PC-9 (cell line): Measurements from ENCODE around the gene MECP2. TPM values are rescaled to one million over a fixed set of nuclear protein-coding genes. Genes with fewer than 3 reads are reported as not detected.

Experiments used
- BruUV-seq: library from RNA; stranded (reverse); fragments of 400-500 nt; replicated peaks from 2 replicates; lab custom pipeline; 2021; lab: Mats Ljungman, UMichigan
- CTCF ChIA-PET: fragments of 300-600 bp; sonication (Branson Sonifier 250); formaldehyde crosslinking; loops from one replicate; lab custom pipeline; 2022; ENCODE audit warnings: antibody characterized with exemption; lab: Charles Lee
- POLR2A ChIA-PET: fragments of 300-600 bp; sonication (Branson Sonifier 250); formaldehyde crosslinking; loops from one replicate; lab custom pipeline; 2022; ENCODE audit warnings: antibody characterized with exemption; ENCODE audit not compliant: unreplicated experiment; lab: Charles Lee
- DNase-seq, 2 experiments: peaks; one replicate each; pipeline versions ENCODE4 v3.0.0 to v3.0.0-alpha.2; 2015 to 2022; ENCODE audit warnings: mixed read lengths in 1 of 2
- H2AFZ ChIP-seq: fragments of 200-600 bp; sonication (generic); 2 replicates; pipeline ENCODE4 v1.8.1; 2017; ENCODE audit warnings: antibody characterized with exemption
- H3F3A ChIP-seq: fragments of 200-600 bp; sonication (generic); 2 replicates; pipeline ENCODE4 v1.8.1; 2017; ENCODE audit warnings: antibody characterized with exemption, mild to moderate bottlenecking, low read depth; ENCODE audit not compliant: insufficient read depth
- H3K27ac ChIP-seq: fragments of 200-600 bp; sonication (generic); 2 replicates; pipeline ENCODE4 v1.6.1; 2016; ENCODE audit warnings: mixed run types
- H3K27me3 ChIP-seq: fragments of 200-600 bp; sonication (generic); 2 replicates; pipeline ENCODE4 v1.6.1; 2016; ENCODE audit warnings: low read depth, mixed run types; ENCODE audit not compliant: insufficient read depth
- H3K36me3 ChIP-seq: fragments of 200-600 bp; sonication (generic); 2 replicates; pipeline ENCODE4 v1.6.1; 2016; ENCODE audit warnings: low read depth, mixed run types
- H3K4me1 ChIP-seq: fragments of 200-600 bp; sonication (generic); replicated peaks from 2 replicates; pipeline ENCODE4 v1.6.1; 2016; ENCODE audit warnings: mixed run types; ENCODE audit not compliant: insufficient read depth
- H3K4me2 ChIP-seq: fragments of 200-600 bp; sonication (generic); 2 replicates; pipeline ENCODE4 v1.6.1; 2017; ENCODE audit warnings: mixed run types
- H3K4me3 ChIP-seq: fragments of 200-600 bp; sonication (generic); 2 replicates; pipeline ENCODE4 v1.6.1; 2016; ENCODE audit warnings: mixed run types
- H3K79me2 ChIP-seq: fragments of 200-600 bp; sonication (generic); 2 replicates; pipeline ENCODE4 v1.6.1; 2017; ENCODE audit warnings: low read depth, mixed run types
- H3K9me2 ChIP-seq: fragments of 200-600 bp; sonication (generic); 2 replicates; pipeline ENCODE4 v1.8.1; 2017; ENCODE audit warnings: mild to moderate bottlenecking; ENCODE audit not compliant: insufficient read depth
- H3K9me3 ChIP-seq: fragments of 200-600 bp; sonication (generic); 2 replicates; pipeline ENCODE4 v1.8.1; 2016; ENCODE audit warnings: low read depth; ENCODE audit not compliant: insufficient read depth
- H4K20me1 ChIP-seq: fragments of 200-600 bp; sonication (generic); 2 replicates; pipeline ENCODE4 v1.8.1; 2017; ENCODE audit not compliant: insufficient read depth
- EZH2 ChIP-seq: fragments of 200-600 bp; sonication (generic); IDR thresholded peaks from 2 replicates; pipeline ENCODE4 v1.8.0; 2017; ENCODE audit warnings: antibody characterized with exemption, low read depth
- intact Hi-C: fragments of 100-400 bp; cut with micrococcal nuclease; formaldehyde crosslinking; loops from one replicate; pipeline ENCODE4 v1.10.0; 2022; ENCODE audit not compliant: unreplicated experiment
- total RNA-seq: library from RNA; stranded (reverse); gene quantifications from 2 replicates; pipeline ENCODE4 v1.2.3, GENCODE V29; 2021
- TF ChIP-seq, protein P1 (sequence below): fragments of 200-600 bp; sonication (generic); conservative IDR thresholded peaks from 2 replicates; pipeline ENCODE4 v1.6.1; 2017; ENCODE audit warnings: mixed run types, antibody characterized with exemption, mild to moderate bottlenecking, moderate library complexity

MECP2 gene
- total RNA-seq, 1 experiment from 2014 or later, result 85.6 TPM

DNA sequence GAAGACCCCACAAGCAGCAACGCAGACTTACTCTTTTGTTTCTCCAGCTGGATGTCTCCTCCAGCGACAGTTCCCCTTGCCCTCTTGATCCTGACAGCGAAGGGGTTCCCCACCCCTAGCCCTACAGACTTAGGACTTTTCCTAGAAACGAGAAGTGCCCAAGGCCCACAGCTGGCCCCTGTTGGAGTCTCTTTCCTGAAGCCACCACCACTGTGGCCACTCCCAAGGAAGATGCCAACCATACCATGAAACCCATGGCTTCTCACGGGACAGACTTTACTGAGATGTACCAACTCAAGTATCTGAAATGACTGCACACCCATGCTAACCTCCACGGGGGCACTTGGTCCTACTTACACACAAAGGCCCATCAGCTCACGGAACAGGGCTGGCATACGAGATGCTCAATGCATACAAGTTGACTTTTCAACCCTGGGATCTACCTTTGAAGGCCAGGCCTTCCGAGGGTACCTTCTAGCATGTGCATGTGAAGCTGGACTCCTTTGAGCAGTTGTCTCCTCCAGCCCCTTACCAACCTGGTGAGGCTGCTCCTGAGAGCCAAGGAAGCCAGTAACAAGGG is 76.9 kb downstream of the MECP2 start:
- DNase-seq, result peak in 1 of 2 experiments; percentile 23
- Histone ChIP-seq H3K4me2 (peak overlapping the region; percentile 92), H3K4me3 (peak overlapping the region; percentile 68), H3K27me3 (no peaks in the 10 kb centered on the region), H4K20me1 (no peaks in the 10 kb centered on the region), H2AFZ (no peak overlapping the region), H3K79me2 (peaks cover 29% of the 10 kb centered on the region), H3K4me1 (peaks cover 8% of the 10 kb centered on the region; the same call in 1 of the 2 replicates), H3K9me3 (no peaks in the 10 kb centered on the region), H3K36me3 (no peaks in the 10 kb centered on the region), H3K9me2 (no peaks in the 10 kb centered on the region), H3F3A (peaks cover 5% of the 10 kb centered on the region; the same call in 1 of the 2 replicates), H3K27ac (peak overlapping the region; percentile 73)
- CTCF ChIA-PET, result no interaction called here
- TF ChIP-seq, protein P1, sequence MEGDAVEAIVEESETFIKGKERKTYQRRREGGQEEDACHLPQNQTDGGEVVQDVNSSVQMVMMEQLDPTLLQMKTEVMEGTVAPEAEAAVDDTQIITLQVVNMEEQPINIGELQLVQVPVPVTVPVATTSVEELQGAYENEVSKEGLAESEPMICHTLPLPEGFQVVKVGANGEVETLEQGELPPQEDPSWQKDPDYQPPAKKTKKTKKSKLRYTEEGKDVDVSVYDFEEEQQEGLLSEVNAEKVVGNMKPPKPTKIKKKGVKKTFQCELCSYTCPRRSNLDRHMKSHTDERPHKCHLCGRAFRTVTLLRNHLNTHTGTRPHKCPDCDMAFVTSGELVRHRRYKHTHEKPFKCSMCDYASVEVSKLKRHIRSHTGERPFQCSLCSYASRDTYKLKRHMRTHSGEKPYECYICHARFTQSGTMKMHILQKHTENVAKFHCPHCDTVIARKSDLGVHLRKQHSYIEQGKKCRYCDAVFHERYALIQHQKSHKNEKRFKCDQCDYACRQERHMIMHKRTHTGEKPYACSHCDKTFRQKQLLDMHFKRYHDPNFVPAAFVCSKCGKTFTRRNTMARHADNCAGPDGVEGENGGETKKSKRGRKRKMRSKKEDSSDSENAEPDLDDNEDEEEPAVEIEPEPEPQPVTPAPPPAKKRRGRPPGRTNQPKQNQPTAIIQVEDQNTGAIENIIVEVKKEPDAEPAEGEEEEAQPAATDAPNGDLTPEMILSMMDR, result no peak
- TF ChIP-seq EZH2, result no peak
- POLR2A ChIA-PET, result interaction anchor here (0.6 to 0.7 kb wide), 2 partner anchors 17 to 742 kb away, joined by 3 to 7 read pairs; partner anchors contain the start of gene DKC1
- BruUV-seq, result TSS peak; percentile 94
- intact Hi-C loops, result loop anchor here (2.0 kb wide), 1 partner anchor 76 kb away; the partner anchor contains the start of gene MECP2

DNA sequence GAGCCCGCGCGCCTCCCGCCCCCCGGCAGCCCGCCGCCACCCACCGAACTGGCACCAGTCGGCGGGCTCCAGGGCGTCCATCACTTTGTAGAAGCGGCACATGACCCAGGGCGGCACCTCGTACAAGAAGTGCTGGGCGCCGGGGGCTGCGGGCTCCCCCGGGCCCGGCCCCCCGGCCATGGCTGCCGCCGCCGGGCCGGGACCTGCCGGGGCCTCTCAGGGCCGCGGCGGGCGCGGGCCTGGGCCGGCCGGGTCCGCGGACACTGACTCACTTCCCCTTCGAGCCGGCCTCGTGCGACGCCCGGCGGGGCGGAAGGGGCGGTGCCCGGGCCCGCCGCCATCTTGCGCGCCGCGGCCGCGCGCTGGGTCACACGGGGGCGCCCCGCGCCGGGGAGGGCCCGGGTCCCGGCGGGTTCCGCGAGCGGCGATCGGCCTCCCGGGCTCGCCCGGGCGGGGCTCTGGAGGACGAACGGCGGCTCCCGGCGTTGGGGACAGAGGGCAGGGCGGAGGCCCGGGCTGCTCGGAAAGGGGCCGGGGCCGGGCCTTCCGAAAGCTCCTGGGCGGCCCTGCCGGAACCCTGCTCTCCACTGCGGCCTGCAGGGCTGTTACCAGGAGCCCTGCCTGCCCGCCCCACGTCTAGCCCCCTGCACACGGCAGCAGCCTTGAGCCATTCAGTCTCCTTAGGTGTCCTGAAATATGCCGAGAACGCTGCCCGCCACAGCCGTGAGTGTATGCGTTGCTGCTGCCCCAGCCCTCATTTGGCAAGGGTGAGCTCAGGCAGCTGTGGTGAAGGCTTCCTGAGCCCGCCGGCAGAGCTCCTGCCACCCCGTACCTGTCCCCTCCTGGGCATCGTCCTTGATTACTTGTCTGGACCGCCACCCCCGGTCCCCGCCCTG is 77.6 kb downstream of the MECP2 start, which contains the start of gene IRAK1:
TSS of gene IRAK1 (minus strand) at position 270 of the 896 bp plus-strand sequence. CDS start at position 180, 90 bp downstream.
- Histone ChIP-seq H3K9me3 (no peaks in the 10 kb centered on the region), H3K27me3 (no peaks in the 10 kb centered on the region), H3K9me2 (no peaks in the 10 kb centered on the region), H3K27ac (peak within 1 kb of the TSS; percentile 73), H3F3A (peaks cover 5% of the 10 kb centered on the region; the same call in 1 of the 2 replicates), H2AFZ (0 out of 2 replicates have a peak within 1 kb of the TSS, but pooled peaks have one; percentile 76), H3K36me3 (no peaks in the 10 kb centered on the region), H3K4me1 (peaks cover 8% of the 10 kb centered on the region; the same call in 1 of the 2 replicates), H3K4me2 (peak within 1 kb of the TSS; percentile 92), H4K20me1 (no peaks in the 10 kb centered on the region), H3K4me3 (peak within 1 kb of the TSS; percentile 78), H3K79me2 (peaks cover 29% of the 10 kb centered on the region)
- ChIA-PET POLR2A (interaction anchor here (0.6 to 0.7 kb wide), 2 partner anchors 16 to 743 kb away, joined by 3 to 7 read pairs; partner anchors contain the start of gene DKC1), CTCF (no interaction called here)
- DNase-seq, result peak; percentile 42 to 75
- TF ChIP-seq, protein P1, result no peak
- intact Hi-C loops, result loop anchor here (2.0 kb wide), 1 partner anchor 77 kb away; the partner anchor contains the start of gene MECP2
- no TSS peak for BruUV-seq

DNA sequence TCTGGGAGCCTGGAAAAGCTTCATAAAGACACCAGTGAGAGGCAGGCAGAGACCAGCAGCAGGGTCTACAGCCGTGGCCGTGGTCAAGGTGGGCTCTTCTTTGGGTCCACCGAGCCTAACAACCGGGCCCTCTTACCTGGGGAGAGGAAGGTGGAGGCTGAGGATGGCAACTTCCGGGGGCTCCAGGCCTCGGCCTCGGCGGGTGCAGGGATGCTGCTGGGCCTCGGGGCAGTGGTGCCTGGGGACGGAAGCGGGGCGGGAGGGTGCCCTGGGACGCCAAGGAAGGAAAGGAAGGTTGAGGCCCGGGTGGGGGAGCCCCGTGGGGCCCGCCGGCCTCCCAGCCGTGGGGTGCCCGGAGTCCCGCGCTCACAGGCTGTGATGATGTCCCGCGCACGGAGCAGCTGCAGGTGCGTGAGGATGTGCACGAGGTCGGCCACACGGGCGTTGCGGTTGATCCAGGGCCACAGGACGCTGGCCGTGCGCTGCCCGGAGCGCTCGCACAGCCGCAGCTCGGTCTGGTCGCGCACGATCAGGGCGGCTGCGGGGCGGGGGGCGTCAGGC is 78.4 kb downstream of the MECP2 start:
- Histone ChIP-seq H3K4me3 (peak overlapping the region; percentile 78), H3K27ac (peak overlapping the region; percentile 19; the same call in 1 of the 2 replicates), H3K9me2 (no peaks in the 10 kb centered on the region), H4K20me1 (no peaks in the 10 kb centered on the region), H3K4me1 (peaks cover 8% of the 10 kb centered on the region; the same call in 1 of the 2 replicates), H2AFZ (no peak overlapping the region), H3K36me3 (no peaks in the 10 kb centered on the region), H3F3A (peaks cover 5% of the 10 kb centered on the region; the same call in 1 of the 2 replicates), H3K27me3 (no peaks in the 10 kb centered on the region), H3K9me3 (no peaks in the 10 kb centered on the region), H3K4me2 (peak overlapping the region; percentile 82), H3K79me2 (peaks cover 29% of the 10 kb centered on the region)
- intact Hi-C loops, result no loop called here
- TF ChIP-seq EZH2, result no peak
- CTCF ChIA-PET, result no interaction called here
- no TSS peak for BruUV-seq
- peak in 1 of 2 experiments; percentile 22 for DNase-seq
- POLR2A ChIA-PET, result interaction anchor here (0.6 kb wide), 1 partner anchor 377 kb away, joined by 4 read pairs; no protein-coding TSS in a partner anchor
